HG03066 (cell line): ENCODE measurements around the gene PPM1F.

Experiments
- ATAC-seq: cut with Tn5 transposase; IDR thresholded peaks from one replicate; pipeline ENCODE4 v1.9.1; 2021; ENCODE audit warnings: low read depth; ENCODE audit not compliant: unreplicated experiment

The PPM1F gene, protein sequence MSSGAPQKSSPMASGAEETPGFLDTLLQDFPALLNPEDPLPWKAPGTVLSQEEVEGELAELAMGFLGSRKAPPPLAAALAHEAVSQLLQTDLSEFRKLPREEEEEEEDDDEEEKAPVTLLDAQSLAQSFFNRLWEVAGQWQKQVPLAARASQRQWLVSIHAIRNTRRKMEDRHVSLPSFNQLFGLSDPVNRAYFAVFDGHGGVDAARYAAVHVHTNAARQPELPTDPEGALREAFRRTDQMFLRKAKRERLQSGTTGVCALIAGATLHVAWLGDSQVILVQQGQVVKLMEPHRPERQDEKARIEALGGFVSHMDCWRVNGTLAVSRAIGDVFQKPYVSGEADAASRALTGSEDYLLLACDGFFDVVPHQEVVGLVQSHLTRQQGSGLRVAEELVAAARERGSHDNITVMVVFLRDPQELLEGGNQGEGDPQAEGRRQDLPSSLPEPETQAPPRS

DNA sequence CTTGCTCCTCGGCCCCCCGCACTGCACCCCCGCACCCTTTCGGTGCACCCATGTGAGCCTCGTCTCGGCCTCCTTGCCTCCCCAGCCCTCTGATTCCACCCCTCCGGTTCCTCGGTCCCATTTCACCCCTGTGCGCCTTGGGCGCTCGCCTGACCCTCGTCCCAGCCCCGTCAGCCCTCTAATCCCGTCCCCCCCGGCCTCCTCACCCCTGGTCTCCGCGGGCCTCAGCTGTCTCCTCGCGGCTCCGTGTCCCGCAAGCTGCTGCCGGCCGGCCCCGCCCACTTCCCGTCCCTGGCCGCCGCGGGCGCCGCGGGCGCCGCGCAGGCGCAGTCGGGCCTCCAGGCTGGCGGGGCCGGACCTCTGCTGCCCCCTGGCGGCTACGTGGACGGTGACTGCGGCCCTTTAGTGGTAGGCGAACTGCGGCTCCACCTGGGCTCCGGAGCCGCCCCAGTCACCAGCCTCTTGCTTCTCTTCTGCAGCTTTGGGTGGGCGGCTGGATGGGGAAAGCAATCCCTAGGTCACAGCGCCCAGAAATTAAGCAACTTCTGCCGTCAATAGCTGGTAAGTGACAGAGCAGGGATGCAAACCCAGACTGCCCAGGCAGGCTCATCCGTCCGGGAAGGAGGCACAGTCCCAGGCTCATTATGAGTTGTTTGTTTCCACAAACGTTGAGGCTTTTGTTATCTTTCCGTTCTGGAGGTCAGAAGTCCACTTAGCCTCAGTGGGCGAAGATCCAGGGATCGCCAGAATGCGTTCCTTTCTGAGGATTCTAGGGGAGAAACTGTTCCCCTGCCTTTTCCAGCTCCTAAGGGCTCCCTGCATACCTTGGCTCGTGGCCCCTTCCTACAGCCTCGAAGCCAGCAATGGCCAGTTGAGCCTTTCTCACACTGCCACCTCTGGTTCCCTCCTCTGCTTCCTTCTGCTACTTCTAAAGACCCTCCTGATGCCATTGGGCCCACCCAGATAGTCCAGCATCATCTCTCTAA, at the start of gene PPM1F:
TSS of gene PPM1F (minus strand) at position 263 of the 986 bp plus-strand sequence. CDS start 6,800 bp downstream, outside the sequence.
- no peak for ATAC-seq

GRCh38 chr22:22001664-22002525, 49.2 kb upstream of the PPM1F start:
- no peak for ATAC-seq

DNA sequence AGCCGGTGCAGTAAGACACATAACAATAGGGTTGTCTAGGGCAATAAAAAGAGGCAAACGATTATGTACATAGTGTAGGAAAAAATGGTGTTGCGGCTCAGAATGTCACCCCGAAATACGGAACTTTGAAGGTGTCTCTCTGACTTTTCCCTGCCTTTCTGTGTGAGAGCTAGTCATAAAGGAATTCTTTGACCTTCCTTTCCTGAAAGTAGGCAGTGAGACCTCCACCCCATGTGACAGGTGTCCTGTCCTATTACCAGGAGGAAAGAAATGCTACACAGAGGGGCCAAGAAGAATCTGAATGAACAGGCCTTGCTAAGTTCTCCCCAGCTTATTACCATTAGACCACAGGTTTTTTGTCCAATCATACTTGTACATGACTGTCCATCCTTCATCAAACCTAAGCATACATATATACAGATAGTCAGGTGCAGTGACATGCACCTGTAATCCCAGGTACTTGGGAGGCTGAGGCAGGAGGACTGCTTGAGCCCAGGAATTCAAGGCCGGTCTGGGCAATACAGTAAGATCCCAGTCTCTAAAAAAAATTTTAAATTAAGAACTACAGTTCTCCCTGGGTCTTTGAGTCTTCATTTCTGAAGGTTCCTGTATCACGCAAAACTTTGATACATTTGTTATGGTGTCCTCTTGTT, 46.1 kb upstream of the PPM1F start:
- no peak for ATAC-seq

DNA sequence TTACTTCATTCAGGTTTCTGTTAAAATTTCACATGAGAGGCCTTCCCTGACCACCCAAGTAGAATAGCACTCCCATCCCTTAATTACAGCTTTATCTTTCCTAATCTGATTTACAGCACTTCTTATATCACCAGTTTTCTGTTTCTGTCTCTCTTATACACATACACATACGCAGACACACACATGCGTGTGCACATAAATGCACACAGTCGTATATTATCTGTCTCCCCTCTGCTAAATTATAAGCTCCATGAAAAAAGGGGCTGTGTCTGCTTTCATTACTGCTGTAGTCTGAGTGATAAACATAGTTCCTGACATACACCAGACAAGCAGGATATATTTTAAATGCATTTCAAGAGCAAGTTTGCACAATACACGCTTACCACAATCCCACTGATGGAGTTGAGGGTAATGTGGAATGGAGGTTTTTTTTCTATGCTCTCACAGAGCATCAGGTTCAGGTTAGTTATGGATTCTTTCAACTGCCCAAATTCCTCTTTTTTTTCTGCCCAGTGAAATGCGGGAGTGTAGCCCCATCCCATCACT, 43.6 kb upstream of the PPM1F start:
- ATAC-seq = no peak

DNA sequence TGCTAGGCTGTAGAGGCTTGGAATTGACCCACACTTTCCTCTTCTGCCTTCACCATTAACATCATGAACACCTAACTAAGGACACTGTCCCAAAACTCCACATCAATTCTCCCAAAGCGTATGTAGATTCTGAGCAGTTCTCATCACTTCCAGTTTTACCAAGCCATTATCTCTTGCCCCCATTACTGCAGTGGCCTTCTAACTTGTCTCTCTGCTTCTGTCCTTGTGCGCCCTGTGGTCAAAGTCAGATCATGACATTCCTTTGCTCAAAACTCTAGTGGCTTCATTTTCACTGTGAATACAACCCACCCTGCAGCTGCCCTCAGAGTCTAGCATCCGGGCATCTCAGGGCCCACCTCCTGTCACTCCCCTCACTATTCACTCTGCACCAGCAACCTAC, 43.0 kb upstream of the PPM1F start:
- no peak for ATAC-seq

GRCh38 chr22:21994881-21995444, 42.3 kb upstream of the PPM1F start:
- ATAC-seq = no peak

- ATAC-seq = no peak
Observed at GRCh38 chr22:21992593-21993237, 40.1 kb upstream of the PPM1F start.

DNA sequence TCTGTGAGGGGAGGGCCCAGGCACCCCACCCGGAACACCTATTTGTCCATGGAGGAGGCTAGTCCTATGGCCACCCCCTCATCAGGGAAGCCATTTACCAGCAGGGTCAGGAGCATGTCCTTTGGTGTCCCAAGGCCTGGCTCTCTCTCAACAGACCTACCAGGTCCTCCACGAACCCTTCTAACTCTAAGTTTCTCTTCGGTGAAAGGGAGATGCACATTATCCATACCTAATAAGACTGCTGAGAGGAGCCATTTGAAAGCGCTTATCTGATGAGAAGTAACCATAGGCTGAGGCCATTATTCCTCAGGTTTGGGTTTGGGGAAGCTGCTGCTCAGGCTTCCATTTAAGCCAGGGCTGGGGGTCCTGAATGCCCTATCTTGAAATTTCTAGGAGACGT, 39.1 kb upstream of the PPM1F start:
- no peak for ATAC-seq

GRCh38 chr22:21991304-21991596, 38.6 kb upstream of the PPM1F start:
- no peak for ATAC-seq

GRCh38 chr22:21990445-21991303, 38.0 kb upstream of the PPM1F start:
- ATAC-seq = no peak

- no peak for ATAC-seq
Observed at GRCh38 chr22:21989049-21989448, 36.4 kb upstream of the PPM1F start.

DNA sequence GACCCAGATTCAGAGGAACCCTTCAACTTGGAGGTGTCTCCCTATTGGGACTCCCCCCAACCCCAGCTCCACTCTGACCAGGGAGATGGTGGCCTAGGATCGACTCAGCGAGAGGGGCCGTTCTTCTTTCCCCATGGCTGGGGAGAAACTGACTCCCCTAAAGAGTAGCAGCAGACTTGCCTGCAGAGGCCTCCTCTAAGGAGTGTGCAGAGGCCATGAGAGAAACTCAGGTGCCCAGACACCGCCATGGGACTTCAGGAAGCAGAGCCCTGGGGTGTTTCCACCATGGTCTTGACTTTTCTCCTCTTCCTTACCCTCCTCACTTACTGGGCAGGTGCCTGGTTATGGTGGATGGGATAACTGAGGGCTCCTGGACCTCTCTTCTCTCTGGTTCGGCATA, 32.6 kb upstream of the PPM1F start:
- no peak for ATAC-seq

- ATAC-seq = no peak
Observed at GRCh38 chr22:21984793-21985192, 32.1 kb upstream of the PPM1F start.

GRCh38 chr22:21982338-21982965, 29.8 kb upstream of the PPM1F start, which contains the start of gene TOP3B:
Gene TOP3B, minus strand, starts transcription at chr22:21982787. Its CDS starts 7,078 bp downstream, at chr22:21975709.
- ATAC-seq = peak; percentile 72

GRCh38 chr22:21981874-21982273, 29.2 kb upstream of the PPM1F start:
- ATAC-seq = no peak

- no peak for ATAC-seq
Observed at GRCh38 chr22:21980547-21980946, 27.9 kb upstream of the PPM1F start.

GRCh38 chr22:21978564-21979386, 26.1 kb upstream of the PPM1F start:
- ATAC-seq = no peak
